Uterine smooth muscle cell (primary cell): ENCODE data around the gene HSF5. TPM values are rescaled to one million over a fixed set of nuclear protein-coding genes. Genes with fewer than 3 reads are reported as not detected.

Experiments used
- total RNA-seq: library from RNA; depleted of rRNA; stranded (reverse); fragments of >200 nt; gene quantifications from 2 replicates; pipeline ENCODE4 v1.2.3, GENCODE V29; 2014

Gene HSF5, protein sequence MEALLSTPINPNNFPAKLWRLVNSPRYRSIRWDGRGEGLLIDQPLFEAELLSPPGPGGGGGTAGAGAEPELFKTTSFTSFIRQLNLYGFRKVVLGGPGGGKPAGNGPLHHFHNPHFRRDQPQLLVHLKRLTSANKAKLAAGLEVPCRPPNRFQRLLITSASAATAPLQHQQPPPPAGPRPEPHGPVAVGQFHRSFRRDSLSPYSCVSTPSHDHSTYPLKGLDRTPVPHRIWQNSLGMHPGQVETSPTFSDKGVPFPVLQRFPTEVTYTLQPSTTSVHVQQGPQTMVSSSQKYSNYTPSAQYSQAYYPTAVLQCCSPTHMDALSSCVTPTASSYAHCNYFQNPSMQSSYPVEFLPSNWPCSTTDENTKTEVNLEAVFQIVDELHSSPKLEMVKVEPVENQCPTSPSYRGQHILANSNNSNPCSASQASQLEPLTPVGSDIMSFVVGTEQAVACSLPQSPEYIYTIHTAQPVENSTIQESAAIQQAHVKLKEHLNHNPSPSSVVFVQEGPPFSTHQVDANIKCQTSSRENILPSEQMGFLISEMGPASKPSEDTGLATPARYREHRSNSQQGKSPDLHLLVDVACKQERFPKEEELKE
- total RNA-seq = not detected in 2 replicates

DNA sequence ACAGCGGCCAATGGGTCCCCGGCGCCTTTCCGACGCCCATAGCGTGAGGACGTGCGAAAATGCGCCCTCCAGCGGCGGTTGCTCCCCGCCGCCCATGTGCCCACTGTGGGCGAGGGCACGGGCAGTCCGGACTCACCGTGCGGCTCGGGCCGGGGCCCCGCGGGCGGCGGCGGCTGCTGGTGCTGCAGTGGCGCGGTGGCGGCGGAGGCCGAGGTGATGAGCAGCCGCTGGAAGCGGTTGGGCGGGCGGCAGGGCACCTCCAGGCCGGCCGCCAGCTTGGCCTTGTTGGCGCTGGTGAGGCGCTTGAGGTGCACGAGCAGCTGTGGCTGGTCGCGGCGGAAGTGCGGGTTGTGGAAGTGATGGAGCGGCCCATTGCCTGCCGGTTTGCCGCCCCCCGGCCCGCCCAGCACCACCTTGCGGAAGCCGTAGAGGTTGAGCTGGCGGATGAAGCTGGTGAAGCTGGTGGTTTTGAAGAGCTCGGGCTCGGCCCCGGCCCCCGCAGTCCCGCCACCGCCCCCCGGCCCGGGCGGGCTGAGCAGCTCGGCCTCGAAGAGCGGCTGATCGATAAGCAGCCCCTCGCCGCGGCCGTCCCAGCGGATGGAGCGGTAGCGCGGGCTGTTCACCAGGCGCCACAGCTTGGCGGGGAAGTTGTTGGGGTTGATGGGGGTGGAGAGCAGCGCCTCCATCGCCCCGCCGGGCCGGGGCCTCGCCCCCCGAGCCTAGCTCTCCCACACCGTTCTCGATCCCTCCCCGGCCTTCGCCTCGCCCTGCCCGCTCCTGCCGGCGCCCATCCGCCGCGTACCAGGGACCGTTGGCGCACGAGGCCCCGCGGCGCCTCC, at the start of gene HSF5:
Gene HSF5 (minus strand): TSS at position 820 of the 839 bp plus-strand sequence. CDS start 134 bp downstream, at position 686.

DNA sequence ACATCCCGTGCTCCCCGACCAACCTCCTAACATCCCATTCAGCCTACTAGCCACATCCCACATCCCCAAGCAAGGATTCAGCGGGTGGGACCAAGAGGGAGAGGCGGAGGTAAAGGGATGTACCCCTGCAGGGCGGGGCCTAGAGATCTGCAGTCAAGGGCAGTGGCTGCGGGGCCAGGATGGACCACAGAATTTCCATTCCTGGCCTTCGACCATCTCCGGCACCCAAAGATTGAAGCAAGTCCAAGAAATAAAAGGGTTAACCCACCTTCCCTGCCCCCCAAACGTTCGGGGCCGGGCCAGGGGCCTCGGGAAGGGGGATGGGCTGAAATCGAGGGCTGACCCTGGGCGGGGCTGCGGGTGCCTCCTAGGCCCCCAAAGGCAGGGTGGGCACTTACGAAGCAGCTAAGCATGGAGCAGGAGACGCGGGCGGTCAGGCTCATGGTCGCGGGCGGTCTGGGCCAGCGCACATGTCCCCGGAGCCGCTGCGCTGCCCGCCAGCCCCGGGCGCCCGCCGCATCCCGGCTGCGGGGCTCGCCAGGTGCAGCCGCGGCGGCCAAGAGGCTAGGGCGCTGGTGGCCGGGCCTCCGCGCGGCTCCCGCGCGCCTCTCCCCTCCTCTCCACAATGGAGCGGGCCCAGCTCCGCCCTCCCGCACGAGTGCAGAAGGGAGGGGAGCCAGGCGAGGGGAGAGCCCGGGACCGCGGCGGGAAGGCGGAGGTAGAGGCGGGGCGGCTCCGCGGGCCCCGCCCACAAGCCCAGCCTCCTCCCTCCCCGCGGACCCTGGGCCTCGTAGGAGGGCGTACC, 26.0 kb upstream of the HSF5 start, which contains the start of gene MTMR4:
Gene MTMR4 (minus strand): TSS at position 674 of the 805 bp plus-strand sequence. CDS start 231 bp downstream, at position 443.

DNA sequence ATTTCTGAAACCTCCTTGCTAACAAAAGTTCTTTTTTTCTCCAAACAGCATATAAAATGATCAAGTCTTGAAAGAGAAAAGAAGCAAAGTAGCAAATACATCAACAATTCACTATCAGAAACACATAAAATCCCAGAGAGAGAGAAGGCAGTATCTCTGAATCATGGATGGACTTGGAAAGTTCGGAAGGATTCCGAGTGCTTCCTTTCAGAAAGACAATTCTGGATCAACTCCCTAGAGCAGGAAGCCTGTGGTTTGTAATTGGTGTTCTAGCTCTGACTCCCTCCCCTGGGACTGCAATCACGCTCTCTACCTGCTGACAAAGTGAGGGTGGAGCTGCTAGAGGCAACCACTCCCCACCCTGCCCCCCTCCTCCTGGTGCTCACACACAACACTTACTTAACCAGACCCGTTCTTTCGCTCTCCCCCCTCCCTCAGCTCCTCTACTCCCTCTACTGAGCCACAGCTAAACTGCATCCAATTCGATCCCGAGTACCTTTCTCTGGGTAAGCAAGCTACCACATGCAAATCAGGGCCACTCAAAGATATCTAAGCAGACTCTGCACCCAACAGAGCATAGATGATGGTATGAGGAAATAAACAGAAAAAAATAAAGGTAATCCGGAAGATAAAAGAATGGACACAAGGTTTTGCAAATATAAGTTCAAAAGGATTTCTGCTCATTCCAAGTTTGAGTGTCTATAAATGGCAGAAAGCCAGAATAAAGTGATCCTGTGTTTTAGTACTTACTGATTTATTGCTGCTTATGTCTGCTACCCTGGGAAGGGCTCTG, 70.7 kb downstream of the HSF5 start, which contains the start of gene RNF43:
Gene RNF43 (minus strand): TSS at position 235 of the 793 bp plus-strand sequence. CDS start 1,957 bp downstream, outside the sequence.

Other genes starting within 250 kb of the HSF5 start
- gene LPO, start 249.8 kb downstream of the HSF5 start, total RNA-seq = not detected in 2 replicates
- gene MPO, start 207.5 kb downstream of the HSF5 start, total RNA-seq = not detected in 2 replicates
- gene TSPOAP1, start 159.6 kb downstream of the HSF5 start, total RNA-seq = 0.44 and 4.0 TPM in 2 replicates
- gene SUPT4H1, start 136.2 kb downstream of the HSF5 start, total RNA-seq = 36.5 and 39.0 TPM in 2 replicates
- gene RNF43, start 70.9 kb downstream of the HSF5 start, total RNA-seq = under 0.01 TPM in 1 of 2 replicates, not detected in the other
- 92.0 and 125 TPM in 2 replicates for gene MTMR4, start 26.2 kb upstream of the HSF5 start, total RNA-seq
- under 0.01 and 0.11 TPM in 2 replicates for gene TEX14, start 203.6 kb upstream of the HSF5 start, total RNA-seq
- gene RAD51C, start 204.2 kb upstream of the HSF5 start, total RNA-seq = 25.2 and 33.3 TPM in 2 replicates